Measurements from ENCODE around the gene BFAR. TPM values are rescaled to one million over a fixed set of nuclear protein-coding genes. Genes with fewer than 3 reads are reported as not detected.
A peak's percentile ranks its signal among the peaks of the same experiment; 100 is the strongest.

The BFAR gene
- total RNA-seq, 1 experiment from 2014 or later = 91.7 TPM

DNA sequence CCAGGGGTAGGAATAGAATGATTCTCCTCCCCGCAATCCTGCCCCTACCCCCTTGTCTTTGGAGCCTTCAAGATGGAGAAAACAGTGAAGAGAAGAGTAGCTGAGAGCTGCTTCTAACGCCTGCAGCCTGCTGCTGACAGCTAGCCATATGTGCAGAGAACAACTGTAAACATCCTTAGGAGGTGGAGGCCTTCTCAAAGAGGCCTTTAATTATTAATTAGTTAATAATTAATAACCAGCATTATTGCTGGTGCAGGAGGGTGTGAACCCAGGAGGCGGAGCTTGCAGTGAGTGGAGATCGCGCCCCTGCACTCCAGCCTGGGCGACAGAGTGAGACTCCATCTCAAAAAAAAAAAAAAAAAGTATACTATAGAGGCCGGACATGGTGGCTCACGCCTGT is 8.5 kb downstream of the BFAR start:
- Histone ChIP-seq H4K5ac (ENCODE audit: insufficient read length, low read depth, low read length) (no peak overlapping the region), H3K4ac (ENCODE audit: low read depth, low read length) (no peak overlapping the region), H3K79me2 (ENCODE audit: insufficient read depth, low read length) (peaks cover 32% of the 10 kb centered on the region; the same call in 1 of the 2 replicates), H2BK15ac (ENCODE audit: low read depth, low read length) (no peak overlapping the region), H2AK5ac (ENCODE audit: insufficient read length, low read length) (no peak overlapping the region), H3K4me1 (ENCODE audit: insufficient read depth, low read length) (peaks cover 2% of the 10 kb centered on the region; the same call in 1 of the 2 replicates), H3K23ac (ENCODE audit: insufficient read length, low read depth, low read length) (no peak overlapping the region), H3K14ac (ENCODE audit: insufficient read depth, low read length) (no peak overlapping the region), H3K27ac (ENCODE audit: insufficient read length, low read depth, low read length) (no peak overlapping the region), H4K20me1 (ENCODE audit: control insufficient read depth, insufficient read depth, insufficient read length) (no peaks in the 10 kb centered on the region), H4K91ac (ENCODE audit: insufficient read length, low read depth, low read length) (no peak overlapping the region), H3K18ac (ENCODE audit: insufficient read length, low read depth, low read length) (no peak overlapping the region), H2BK12ac (ENCODE audit: insufficient read length, low read depth, low read length) (no peak overlapping the region), H3K27me3 (ENCODE audit: insufficient read depth, low read length) (no peaks in the 10 kb centered on the region), H3T11ph (ENCODE audit: low read length) (no peak overlapping the region), H2BK120ac (ENCODE audit: low read depth, low read length, poor library complexity, severe bottlenecking) (no peak overlapping the region), H2BK5ac (ENCODE audit: insufficient read length, low read length) (no peak overlapping the region), H4K8ac (replicated peaks; ENCODE audit: insufficient read length, low read depth, low read length) (no peak overlapping the region), H3K56ac (ENCODE audit: insufficient read length, low read depth, low read length) (no peak overlapping the region), H2AFZ (ENCODE audit: low read length) (no peak overlapping the region), H3K79me1 (ENCODE audit: insufficient read depth, low read depth, low read length, poor library complexity, severe bottlenecking) (peaks cover 15% of the 10 kb centered on the region), H2BK20ac (ENCODE audit: low read depth, low read length, poor library complexity, severe bottlenecking) (no peak overlapping the region), H3K23me2 (ENCODE audit: insufficient read length, low read depth, low read length, poor library complexity, severe bottlenecking) (no peaks in the 10 kb centered on the region), H3K4me2 (ENCODE audit: insufficient read depth, insufficient read length, low read length) (no peak overlapping the region), H3K9me3 (ENCODE audit: control insufficient read depth, low read depth, low read length) (no peaks in the 10 kb centered on the region), H3K9ac (ENCODE audit: extremely low read depth, insufficient read length, low read length) (no peak overlapping the region)
- DNase-seq = no peak
- H3K27ac Mint-ChIP-seq = peak overlapping the region; percentile 50 to 89 (median 82); a peak in 3 of 7 replicates
- H3K9me3 Mint-ChIP-seq = no peaks in the 10 kb centered on the region
- TF ChIP-seq, protein P1, sequence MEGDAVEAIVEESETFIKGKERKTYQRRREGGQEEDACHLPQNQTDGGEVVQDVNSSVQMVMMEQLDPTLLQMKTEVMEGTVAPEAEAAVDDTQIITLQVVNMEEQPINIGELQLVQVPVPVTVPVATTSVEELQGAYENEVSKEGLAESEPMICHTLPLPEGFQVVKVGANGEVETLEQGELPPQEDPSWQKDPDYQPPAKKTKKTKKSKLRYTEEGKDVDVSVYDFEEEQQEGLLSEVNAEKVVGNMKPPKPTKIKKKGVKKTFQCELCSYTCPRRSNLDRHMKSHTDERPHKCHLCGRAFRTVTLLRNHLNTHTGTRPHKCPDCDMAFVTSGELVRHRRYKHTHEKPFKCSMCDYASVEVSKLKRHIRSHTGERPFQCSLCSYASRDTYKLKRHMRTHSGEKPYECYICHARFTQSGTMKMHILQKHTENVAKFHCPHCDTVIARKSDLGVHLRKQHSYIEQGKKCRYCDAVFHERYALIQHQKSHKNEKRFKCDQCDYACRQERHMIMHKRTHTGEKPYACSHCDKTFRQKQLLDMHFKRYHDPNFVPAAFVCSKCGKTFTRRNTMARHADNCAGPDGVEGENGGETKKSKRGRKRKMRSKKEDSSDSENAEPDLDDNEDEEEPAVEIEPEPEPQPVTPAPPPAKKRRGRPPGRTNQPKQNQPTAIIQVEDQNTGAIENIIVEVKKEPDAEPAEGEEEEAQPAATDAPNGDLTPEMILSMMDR (conservative IDR thresholded peaks at IDR 0.05) = no peak
- H3K36me3 Mint-ChIP-seq (ENCODE audit: insufficient read depth in 1 of 3, low read depth in 3 of 3) = peaks cover 20 to 74% (median 47%) of the 10 kb centered on the region in 3 experiments; a peak in 6 of 7 replicates
- peaks cover 45 to 54% of the 10 kb centered on the region in 2 experiments for H3K4me1 Mint-ChIP-seq
- WGBS (ENCODE audit: extremely low coverage, insufficient read length, low lambda C conversion rate) = no CpG with 5 or more reads among the region's 8 CpGs
- H3K27me3 Mint-ChIP-seq (ENCODE audit: low read depth) = no peaks in the 10 kb centered on the region
- no peak overlapping the region for H3K4me3 Mint-ChIP-seq
